Natural killer cell (primary cell): Measurements from ENCODE around the gene TMEM89. TPM values are rescaled to one million over a fixed set of nuclear protein-coding genes. Genes with fewer than 3 reads are reported as not detected.

Source experiments
- ATAC-seq, 3 donors: fragments of 150-1000 bp in 2 of 3; fragments of 200-7000 bp in 1 of 3; cut with Tn5 transposase; 1 replicate in 1 of 3; 2 replicates in 2 of 3; pipeline ENCODE4 v1.10.0; 2021; ENCODE audit warnings: mild to moderate bottlenecking in 2 of 3, moderate library complexity in 2 of 3
- DNase-seq, 2 donors: peaks; one replicate each; pipeline versions ENCODE4 v3.0.0 to v3.0.0-alpha.2; 2013 to 2021; ENCODE audit warnings: mixed read lengths in 1 of 2
- H3K27ac ChIP-seq: one replicate; pipeline ENCODE4 v1.5.1; 2013; ENCODE audit warnings: mild to moderate bottlenecking, low read length
- H3K27me3 ChIP-seq: one replicate; pipeline ENCODE4 v1.6.1; 2013; ENCODE audit warnings: low read length; ENCODE audit not compliant: control insufficient read depth, insufficient read depth
- H3K36me3 ChIP-seq: one replicate; pipeline ENCODE4 v1.6.1; 2013; ENCODE audit warnings: low read length; ENCODE audit not compliant: control insufficient read depth, insufficient read depth
- H3K4me1 ChIP-seq: one replicate; pipeline ENCODE4 v1.6.1; 2013; ENCODE audit warnings: low read length; ENCODE audit not compliant: control insufficient read depth, insufficient read depth
- H3K4me3 ChIP-seq: one replicate; pipeline ENCODE4 v1.5.1; 2013; ENCODE audit warnings: low read length
- H3K9me3 ChIP-seq: one replicate; pipeline ENCODE4 v1.6.1; 2013; ENCODE audit warnings: low read length; ENCODE audit not compliant: control insufficient read depth, insufficient read depth
- H3K27ac Mint-ChIP-seq, 2 donors: one replicate each; pipeline ENCODE4 v1.8.0; 2022; ENCODE audit warnings: mild to moderate bottlenecking in 2 of 2, mixed read lengths in 2 of 2, moderate library complexity in 1 of 2
- H3K27me3 Mint-ChIP-seq, 2 donors: one replicate each; pipeline ENCODE4 v1.8.0; 2022; ENCODE audit warnings: low read depth in 2 of 2, mixed read lengths in 2 of 2
- H3K36me3 Mint-ChIP-seq: one replicate; pipeline ENCODE4 v1.8.0; 2022; ENCODE audit warnings: mixed read lengths
- H3K4me1 Mint-ChIP-seq, 2 donors: one replicate each; pipeline ENCODE4 v1.8.0; 2022; ENCODE audit warnings: mixed read lengths in 2 of 2
- H3K4me3 Mint-ChIP-seq: one replicate; pipeline ENCODE4 v1.8.0; 2022; ENCODE audit warnings: mild to moderate bottlenecking, moderate library complexity, mixed read lengths
- H3K9me3 Mint-ChIP-seq, 2 donors: one replicate each; pipeline ENCODE4 v1.8.0; 2022; ENCODE audit warnings: mixed read lengths in 2 of 2
- CTCF ChIP-seq: fragments of 200-600 bp; IDR thresholded peaks from one replicate; pipeline ENCODE4 v1.8.0; 2022; ENCODE audit warnings: antibody characterized with exemption
- WGBS: methylation state at CpG from one replicate; pipeline ENCODE4 v1.1.7; 2013; ENCODE audit warnings: missing lambda C conversion rate; ENCODE audit not compliant: insufficient coverage; 5-methylcytosine and 5-hydroxymethylcytosine counted together
- intact Hi-C: fragments of 100-400 bp; cut with micrococcal nuclease; formaldehyde crosslinking; loops from one replicate; pipeline ENCODE4 v1.14.2; 2022
- total RNA-seq, 4 donors: library from RNA; stranded (reverse); fragments of 120-200 nt in 1 of 4; gene quantifications; one replicate each; pipeline versions ENCODE4 v1.2.3 to v1.2.4, GENCODE V29; 2013 to 2022

The TMEM89 gene
- total RNA-seq, 3 donors from 2014 or later (not counting 1 experiment from before 2014, with no cell fraction given) = not detected

DNA sequence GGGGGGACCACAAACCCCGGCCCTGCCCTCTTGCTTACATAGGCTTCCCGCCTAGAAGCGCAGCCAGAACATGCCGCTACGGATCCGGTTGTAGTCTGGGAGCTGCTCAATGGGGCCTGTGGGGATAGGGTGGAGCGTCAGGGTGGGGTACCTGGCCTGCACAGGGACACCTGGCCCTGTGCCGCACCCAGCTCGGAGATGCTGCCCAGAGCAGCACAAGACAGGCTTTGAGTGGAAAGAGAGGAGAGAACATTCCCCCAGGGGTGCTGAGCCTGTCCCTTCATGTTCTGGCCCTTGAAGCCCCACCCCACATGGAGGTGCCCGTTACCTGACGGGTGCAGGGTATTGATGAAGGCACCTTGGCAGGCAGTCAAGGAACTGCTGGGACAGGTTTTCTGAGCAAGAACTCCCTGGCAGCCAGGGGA is 22.5 kb downstream of the TMEM89 start:
- Histone ChIP-seq H3K36me3 (peaks cover 53% of the 10 kb centered on the region), H3K4me3 (no peak overlapping the region), H3K4me1 (no peaks in the 10 kb centered on the region), H3K9me3 (no peaks in the 10 kb centered on the region), H3K27me3 (peaks cover 2% of the 10 kb centered on the region), H3K27ac (no peak overlapping the region)
- H3K27ac Mint-ChIP-seq = no peak overlapping the region
- ATAC-seq = no peak
- peaks cover 0 to 18% of the 10 kb centered on the region in 2 donors for H3K4me1 Mint-ChIP-seq
- no peak for DNase-seq
- H3K27me3 Mint-ChIP-seq = peaks cover 7 to 15% of the 10 kb centered on the region in 2 donors
- H3K9me3 Mint-ChIP-seq = no peaks in the 10 kb centered on the region
- 98% methylated on average over 11 of the region's 11 CpGs for WGBS
- H3K4me3 Mint-ChIP-seq = no peak overlapping the region
- intact Hi-C loops = no loop called here
- no peaks in the 10 kb centered on the region for H3K36me3 Mint-ChIP-seq
- no peak for TF ChIP-seq CTCF

- no peak overlapping the region for H3K27ac ChIP-seq
Measured at GRCh38 chr3:48598323-48599076, 23.1 kb downstream of the TMEM89 start.

DNA sequence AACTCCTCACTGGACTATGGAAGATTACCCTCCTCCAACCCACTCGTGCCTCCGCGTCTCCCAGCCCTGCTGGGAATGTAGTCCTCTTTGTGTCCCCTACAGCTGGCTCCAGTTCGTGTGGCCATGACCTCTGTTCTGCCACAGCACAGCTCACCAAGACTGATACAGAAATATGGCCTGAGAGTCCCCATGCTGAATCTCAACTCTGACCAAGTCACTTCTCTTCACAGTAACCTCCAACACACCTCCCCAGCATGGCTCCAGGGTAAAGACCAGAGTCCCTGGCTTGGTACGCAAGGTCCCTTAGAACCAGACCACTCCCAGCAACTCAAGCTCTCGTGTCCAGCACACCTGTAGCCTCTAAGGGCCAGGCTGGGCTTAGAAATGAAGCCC is 24.2 kb downstream of the TMEM89 start:
- H3K4me1 Mint-ChIP-seq = peaks cover 0 to 18% of the 10 kb centered on the region in 2 donors
- Histone ChIP-seq H3K27me3 (peaks cover 2% of the 10 kb centered on the region), H3K4me1 (no peaks in the 10 kb centered on the region), H3K36me3 (peaks cover 36% of the 10 kb centered on the region), H3K27ac (no peak overlapping the region), H3K9me3 (no peaks in the 10 kb centered on the region), H3K4me3 (no peak overlapping the region)
- no peak for DNase-seq
- H3K9me3 Mint-ChIP-seq = no peaks in the 10 kb centered on the region
- H3K27ac Mint-ChIP-seq = peak overlapping the region; percentile 13 to 55
- no peak for ATAC-seq
- peaks cover 7 to 15% of the 10 kb centered on the region in 2 donors for H3K27me3 Mint-ChIP-seq
- no peaks in the 10 kb centered on the region for H3K36me3 Mint-ChIP-seq
- 90% methylated on average over 6 of the region's 6 CpGs for WGBS
- no peak for TF ChIP-seq CTCF
- intact Hi-C loops = no loop called here
- H3K4me3 Mint-ChIP-seq = no peak overlapping the region

More at GRCh38 chr3:48598323-48599076, 23.1 kb downstream of the TMEM89 start:
- H3K4me1 Mint-ChIP-seq = peaks cover 0 to 18% of the 10 kb centered on the region in 2 donors
- no peak for ATAC-seq
- Histone ChIP-seq H3K4me1 (no peaks in the 10 kb centered on the region), H3K4me3 (no peak overlapping the region), H3K27me3 (peaks cover 2% of the 10 kb centered on the region), H3K9me3 (no peaks in the 10 kb centered on the region), H3K36me3 (peaks cover 47% of the 10 kb centered on the region)
- no peak for DNase-seq
- peaks cover 7 to 15% of the 10 kb centered on the region in 2 donors for H3K27me3 Mint-ChIP-seq
- no peaks in the 10 kb centered on the region for H3K9me3 Mint-ChIP-seq
- intact Hi-C loops = no loop called here
- TF ChIP-seq CTCF = no peak
- WGBS = 83% methylated on average over 5 of the region's 5 CpGs
- H3K36me3 Mint-ChIP-seq = no peaks in the 10 kb centered on the region
- H3K4me3 Mint-ChIP-seq = no peak overlapping the region
- no peak overlapping the region for H3K27ac Mint-ChIP-seq
